MM.1S (cell line): ENCODE measurements around the gene BUD31.

Experiments
- CTCF ChIP-seq: fragments of 300-600 bp; sonication (generic); IDR thresholded peaks from 2 replicates; pipeline ENCODE4 v1.5.1; 2016; ENCODE audit warnings: antibody characterized with exemption, low read length, mixed read lengths
- EZH2 ChIP-seq: fragments of 300-600 bp; sonication (generic); optimal IDR thresholded peaks from 2 replicates; pipeline ENCODE3; 2017; ENCODE audit warnings: low read depth, mild to moderate bottlenecking, antibody characterized with exemption, low read length, mixed read lengths

GRCh38 chr7:99380823-99381663, 27.7 kb upstream of the BUD31 start:
- no peak for TF ChIP-seq CTCF
- TF ChIP-seq EZH2, result no peak
